ENCODE data around the gene MEAF6.

Gene MEAF6

DNA sequence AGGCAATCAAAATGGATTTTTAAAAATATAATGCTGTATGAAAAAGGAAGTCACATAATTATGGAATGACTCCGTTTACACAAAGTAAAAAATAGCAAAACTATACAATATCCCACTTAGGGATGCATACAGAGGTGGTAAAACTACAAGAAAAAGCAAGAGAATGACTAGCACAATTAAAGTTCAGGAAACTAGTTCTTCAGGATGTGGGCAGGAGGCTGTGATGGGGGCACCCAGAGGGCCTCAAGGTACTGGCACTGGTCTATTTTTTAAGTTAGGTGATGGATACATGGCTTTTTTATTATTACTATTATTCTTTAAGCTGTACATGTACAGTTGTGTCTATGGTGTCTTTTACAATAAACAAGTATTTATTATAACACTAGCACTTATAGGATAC is 41.6 kb downstream of the MEAF6 start:
- peak in 1 of 5 donors; percentile 25 for DNase-seq

DNA sequence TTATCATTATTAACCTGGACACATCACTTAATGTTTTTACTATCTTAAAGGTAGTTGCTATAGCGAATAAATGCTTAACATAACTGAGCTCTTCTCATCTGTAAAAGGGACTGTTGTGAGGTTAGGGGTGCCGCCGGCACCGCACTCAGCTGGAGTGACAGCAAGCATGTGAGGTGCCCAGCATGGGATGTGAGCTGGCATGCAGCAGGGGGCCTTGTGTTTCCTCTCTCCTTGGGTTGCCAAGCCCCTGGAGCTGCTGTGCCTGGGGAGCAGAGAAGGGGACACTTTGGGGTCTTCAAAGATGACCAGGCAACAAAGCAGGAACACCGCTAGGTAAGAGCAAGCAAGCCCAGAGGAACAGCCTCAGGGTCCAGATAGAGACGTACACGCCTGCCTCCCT is 42.3 kb downstream of the MEAF6 start:
- DNase-seq: no peak

GRCh38 chr1:37471345-37472231 is 43.0 kb downstream of the MEAF6 start:
- no peak for DNase-seq

DNA sequence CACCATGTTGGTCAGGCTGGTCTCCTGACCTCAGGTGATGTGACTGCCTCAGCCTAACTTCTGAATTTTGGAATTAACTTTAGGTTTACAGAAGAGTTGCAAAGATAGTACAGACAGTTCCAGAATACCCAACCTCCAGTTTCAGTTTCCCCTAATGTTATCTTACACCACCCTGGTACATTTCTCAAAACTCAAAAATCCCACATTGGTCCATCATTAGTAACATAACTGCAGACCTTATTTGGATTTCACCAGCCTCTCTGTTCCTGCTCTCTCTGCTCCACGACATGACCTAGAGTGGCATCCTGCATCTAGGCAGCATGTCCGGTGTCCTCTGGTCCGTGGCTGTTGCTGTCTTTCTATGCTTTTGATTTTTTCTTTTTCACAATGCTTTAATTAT is 45.2 kb downstream of the MEAF6 start:
- no peak for DNase-seq

DNA sequence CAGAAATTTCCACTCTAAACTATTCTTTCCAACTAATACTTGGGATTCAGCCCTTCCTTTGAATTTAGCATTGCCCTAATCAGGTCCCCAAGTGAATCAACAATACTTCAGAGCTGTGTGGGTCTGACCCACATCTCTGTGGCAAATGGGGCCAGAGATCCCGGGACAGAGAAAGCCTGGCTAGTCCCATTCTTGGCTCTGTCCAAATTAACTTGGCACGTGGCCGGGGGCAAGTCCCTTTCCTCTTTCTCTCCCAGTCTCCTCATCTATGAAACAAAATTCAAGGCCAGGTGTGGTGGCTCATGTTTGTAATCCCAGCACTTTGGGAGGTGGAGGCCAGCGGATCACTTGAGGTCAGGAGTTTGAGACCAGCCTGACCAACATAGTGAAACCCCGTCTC is 46.5 kb downstream of the MEAF6 start:
- no peak for DNase-seq

DNA sequence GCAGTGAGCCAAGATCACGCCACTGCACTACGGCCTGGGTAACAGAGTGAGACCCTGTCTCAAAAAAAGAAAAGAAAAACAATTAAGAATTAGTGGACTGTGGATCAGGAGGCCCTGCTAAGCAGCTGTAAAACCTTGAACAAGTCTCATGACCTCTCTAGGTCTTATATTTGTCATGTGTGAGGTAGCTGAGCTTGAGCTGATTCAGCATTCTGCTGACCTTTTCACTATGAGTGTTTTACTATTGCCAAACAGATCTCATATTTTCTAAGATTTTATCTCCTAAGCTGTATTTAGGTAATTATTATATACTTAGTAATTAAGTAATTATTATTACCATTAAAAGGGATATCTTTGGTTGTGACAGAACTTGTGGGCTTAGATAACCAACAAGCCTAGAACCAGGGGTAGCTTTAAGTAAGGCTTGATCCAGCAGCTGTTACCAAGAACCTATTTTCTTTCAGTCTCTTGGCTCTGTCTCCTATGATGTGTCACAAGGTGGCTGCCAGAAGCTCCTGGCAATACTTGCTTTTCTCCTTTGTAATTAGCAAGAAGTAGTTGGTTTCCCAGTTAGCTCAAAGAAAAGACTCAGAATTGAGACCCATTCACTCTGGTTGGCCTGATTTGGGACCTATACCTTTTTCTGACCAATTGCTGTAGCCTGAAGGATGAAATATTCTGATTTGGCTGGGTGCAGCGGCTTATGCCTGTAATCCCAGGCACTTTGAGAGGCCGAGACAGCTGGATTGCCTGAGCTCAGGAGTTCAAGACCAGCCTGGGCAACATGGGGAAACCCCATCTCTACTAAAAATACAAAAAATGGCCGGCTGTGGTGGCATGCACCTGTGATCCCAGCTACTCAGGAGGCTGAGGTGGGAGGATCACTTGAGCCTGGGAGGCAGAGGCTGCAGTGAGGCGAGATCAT is 48.7 kb downstream of the MEAF6 start:
- DNase-seq: no peak

DNA sequence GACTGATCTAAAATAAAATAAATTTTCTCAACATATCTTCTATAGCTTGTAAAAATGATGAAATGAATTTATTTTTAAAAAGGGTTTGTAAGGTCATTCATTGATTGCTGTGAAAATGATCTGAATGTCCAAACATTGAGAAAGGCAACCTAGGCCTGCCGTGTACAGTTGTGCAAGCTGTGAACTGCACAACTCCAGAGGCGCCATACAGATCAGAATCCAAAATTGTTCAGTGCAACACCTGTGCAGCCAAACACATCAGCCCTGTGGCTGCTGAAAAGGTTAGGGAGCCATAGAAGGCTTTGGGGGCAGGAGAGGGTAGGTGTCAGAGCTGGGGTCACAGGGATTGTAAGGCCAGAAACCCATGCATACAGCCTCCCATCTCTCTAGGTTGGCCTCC is 50.1 kb downstream of the MEAF6 start:
- no peak for DNase-seq

- no peak for DNase-seq
Observed at GRCh38 chr1:37461698-37462436, 52.7 kb downstream of the MEAF6 start.

DNA sequence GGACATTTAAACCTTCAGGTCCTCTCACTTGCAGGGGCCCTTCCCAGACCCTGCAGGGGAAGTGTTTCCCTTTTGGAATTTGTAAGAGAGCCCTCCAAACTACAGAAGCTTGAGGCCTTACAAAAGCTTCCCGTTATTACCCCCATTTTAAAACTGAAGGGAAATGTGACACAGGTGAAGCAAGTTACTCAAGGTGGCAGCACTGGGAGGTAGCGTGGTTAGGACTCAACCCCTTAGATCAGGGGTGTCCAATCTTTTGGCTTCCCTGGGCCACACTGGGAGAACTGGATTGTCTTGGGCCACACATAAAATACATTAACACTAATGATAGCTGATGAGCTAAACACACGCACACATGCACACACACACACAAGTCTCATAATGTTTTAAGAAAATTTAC is 56.0 kb downstream of the MEAF6 start:
- no peak for DNase-seq

- no peak for DNase-seq
Observed at GRCh38 chr1:37456614-37457013, 58.0 kb downstream of the MEAF6 start.

GRCh38 chr1:37455516-37455915 is 59.0 kb downstream of the MEAF6 start:
- no peak for DNase-seq

GRCh38 chr1:37453647-37454046 is 60.9 kb downstream of the MEAF6 start:
- no peak for DNase-seq

DNA sequence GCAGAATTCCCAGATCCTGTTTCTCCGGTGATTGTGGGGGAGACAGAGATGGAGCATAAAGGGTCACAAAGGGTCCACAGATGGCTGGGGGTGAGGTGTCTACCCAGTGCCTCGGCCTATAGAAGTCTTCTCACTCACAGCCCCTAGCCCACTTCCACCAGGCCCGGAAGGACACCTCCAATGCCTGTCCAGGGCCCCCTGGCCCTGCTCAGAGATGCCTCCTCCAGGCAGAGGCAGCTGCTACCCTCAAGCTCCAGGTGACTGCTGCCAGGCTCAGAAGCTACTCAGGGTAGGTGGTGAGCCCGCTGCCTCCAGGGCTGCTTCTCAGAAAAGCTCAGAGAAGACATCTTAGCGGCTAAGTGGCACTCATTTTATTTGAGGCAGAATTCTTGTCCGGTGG is 62.1 kb downstream of the MEAF6 start:
- no peak for DNase-seq

GRCh38 chr1:37449936-37450335 is 64.6 kb downstream of the MEAF6 start:
- DNase-seq: peak in 1 of 5 donors; percentile 33

DNA sequence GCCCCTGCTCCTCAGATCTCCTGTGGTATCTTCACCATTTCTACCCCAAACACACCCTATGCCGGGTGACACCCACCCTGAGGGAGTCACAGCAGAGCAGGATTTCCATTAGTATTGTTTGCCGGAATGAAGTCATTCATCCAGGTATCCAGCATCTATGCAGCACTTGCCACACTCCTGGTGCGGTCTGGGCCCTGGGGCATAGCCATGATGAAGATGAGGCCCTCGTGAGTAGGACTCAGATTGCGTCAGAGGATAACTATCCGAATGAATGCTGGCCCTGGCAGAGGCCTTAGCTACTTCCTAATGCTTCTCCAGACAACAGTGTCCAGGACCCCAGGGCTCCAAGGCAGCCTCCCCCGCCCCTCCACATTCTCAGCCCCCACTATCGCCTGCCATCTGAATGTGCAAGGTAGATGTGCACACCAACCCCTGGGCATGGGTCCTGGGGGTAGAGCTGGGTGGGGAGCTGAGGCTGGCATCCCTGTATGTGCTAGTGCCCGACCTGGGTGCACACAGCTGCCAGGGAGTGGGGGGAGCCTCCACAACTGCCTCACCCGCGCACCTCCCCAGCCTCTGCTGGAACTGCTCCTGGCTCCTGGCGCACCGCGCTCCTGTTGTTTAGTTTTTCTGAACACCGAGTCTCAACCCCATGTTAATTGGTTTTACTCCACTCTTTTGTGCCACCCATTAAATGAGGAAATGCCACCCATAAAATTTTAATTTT is 65.7 kb downstream of the MEAF6 start:
- DNase-seq: no peak

DNA sequence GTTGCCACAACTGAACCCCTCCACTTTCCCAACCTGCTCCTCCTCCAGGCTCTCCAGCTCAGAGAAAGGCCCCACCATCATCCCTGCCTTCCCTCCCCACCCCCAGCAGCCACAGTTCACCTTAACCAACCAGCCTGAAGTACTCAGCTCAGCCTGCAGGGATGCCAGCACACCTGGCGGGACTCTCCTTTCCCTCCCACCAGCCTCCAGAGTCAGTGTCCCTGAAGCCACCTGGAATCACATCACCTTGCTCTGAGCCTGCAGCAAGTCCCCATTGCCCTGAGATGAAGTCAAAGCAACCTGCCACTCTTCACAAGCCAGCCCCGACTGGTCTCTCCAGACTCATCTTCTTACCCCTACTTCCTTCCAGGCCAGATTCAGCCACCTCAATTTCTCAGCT is 66.4 kb downstream of the MEAF6 start:
- no peak for DNase-seq

DNA sequence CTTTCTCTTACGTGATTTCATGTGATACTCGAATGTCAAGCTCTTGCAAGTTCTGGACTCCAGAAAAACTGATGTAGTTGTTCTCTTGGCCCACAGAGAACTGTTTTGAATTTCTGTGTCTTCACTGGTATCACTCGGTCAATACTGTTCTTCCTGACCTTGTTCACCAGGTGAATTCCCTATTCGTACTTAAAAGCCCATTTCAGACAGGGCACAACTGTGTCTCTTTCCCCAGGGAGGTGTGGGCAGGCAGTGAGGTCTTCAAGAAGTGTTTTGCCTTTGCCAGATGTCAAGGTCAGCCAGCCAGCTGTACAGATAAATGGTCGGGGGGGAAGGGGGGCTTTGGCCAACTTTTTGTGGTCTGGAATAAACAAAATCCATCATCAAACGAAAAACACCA is 67.7 kb downstream of the MEAF6 start:
- DNase-seq: no peak

DNA sequence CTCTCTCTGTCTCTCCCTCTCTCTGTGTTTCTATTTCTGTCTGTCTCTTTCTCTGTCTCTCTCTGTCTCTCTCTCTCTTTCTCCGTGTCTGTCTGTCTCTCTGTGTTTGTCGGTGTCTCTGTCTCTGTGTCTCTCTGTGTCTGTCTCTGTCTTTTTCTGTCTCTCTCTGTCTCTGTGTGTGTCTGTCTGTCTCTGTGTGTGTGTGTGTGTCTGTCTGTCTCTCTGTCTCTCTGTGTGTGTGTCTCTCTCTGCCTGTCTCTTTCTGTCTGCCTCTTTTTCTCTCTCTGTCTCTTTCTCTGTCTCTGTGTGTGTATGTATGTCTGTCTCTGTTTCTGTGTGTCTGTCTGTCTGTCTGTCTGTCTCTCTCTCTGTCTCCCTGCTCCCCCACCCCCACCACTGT is 71.9 kb downstream of the MEAF6 start:
- no peak for DNase-seq
